GM18951 (cell line): Measurements from ENCODE around the gene ZNRF1.
"Not testable (repeated sequence)": the region's sequence is repeated elsewhere in the genome, so short reads cannot be mapped to it uniquely, and the experiment has no call there.

Source experiments
- POLR2A ChIP-seq: IDR thresholded peaks from 4 replicates; pipeline ENCODE4 v1.6.1; 2011; ENCODE audit warnings: mild to moderate bottlenecking; ENCODE audit not compliant: insufficient read length, insufficient read depth; ENCODE audit errors: extremely low read depth
- in situ Hi-C: fragments of 300-500 bp; cut with MboI; formaldehyde crosslinking; loops from one replicate; pipeline ENCODE4 v1.12.0; 2022; ENCODE audit warnings: low sequenced_read_pairs, mixed read lengths, inconsistent platforms; ENCODE audit not compliant: unreplicated experiment

ZNRF1 gene

GRCh38 chr16:75086688-75087374 is 88.0 kb downstream of the ZNRF1 start:
- in situ Hi-C loops, result no loop called here

GRCh38 chr16:75087375-75087979 is 88.7 kb downstream of the ZNRF1 start:
- in situ Hi-C loops, result no loop called here
- no peak for TF ChIP-seq POLR2A

More at GRCh38 chr16:75086688-75087374, 88.0 kb downstream of the ZNRF1 start:
- no peak for TF ChIP-seq POLR2A

- in situ Hi-C loops, result no loop called here
- no peak for TF ChIP-seq POLR2A
These were observed 89.4 kb downstream of the ZNRF1 start for GRCh38 chr16:75088216-75088615.

- TF ChIP-seq POLR2A, result no peak
- in situ Hi-C loops, result no loop called here
These were observed 90.1 kb downstream of the ZNRF1 start for GRCh38 chr16:75088934-75089333.

GRCh38 chr16:75089486-75090202 is 90.8 kb downstream of the ZNRF1 start:
- in situ Hi-C loops, result no loop called here
- no peak for TF ChIP-seq POLR2A

DNA sequence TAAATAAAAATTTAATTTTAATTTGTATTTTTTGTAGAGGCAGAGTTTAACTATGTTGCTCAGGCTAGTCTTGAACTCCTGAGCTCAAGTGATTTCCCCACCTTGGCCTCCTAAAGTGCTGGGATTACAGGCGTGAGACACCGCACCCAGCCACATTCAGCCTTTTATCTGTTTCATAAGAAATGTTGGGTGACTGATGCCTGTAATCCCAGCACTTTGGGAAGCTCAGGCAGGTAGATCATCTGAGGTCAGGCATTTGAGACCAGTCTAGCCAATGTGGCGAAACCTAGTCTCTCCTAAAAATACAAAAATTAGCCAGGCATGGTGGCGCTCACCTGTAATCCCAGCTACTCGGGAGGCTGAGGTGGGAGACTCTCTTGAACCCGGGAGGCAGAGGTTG is 92.1 kb downstream of the ZNRF1 start:
- in situ Hi-C loops, result not testable (repeated sequence)

- in situ Hi-C loops, result not testable (repeated sequence)
These were observed 92.8 kb downstream of the ZNRF1 start for GRCh38 chr16:75091619-75092018.

DNA sequence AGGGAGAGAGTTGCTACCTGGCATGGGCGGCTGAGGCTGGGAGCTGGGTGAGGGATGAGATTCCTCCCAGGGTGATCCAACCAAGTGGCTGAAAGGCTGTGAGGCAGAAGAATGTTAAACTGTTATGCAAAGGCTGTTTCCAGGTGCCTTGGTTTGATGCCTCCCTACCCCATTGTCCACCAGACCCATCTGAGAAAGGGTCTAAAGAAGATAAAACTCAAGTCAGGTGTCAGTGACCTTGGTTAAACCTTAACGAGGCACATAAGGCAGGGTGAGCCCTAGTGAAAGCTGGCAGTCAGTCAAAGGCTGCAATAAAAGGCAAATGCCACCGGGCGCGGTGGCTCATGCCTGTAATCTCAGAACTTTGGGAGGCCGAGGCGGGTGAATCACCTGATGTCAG is 94.0 kb downstream of the ZNRF1 start:
- in situ Hi-C loops, result no loop called here
- no peak for TF ChIP-seq POLR2A

- TF ChIP-seq POLR2A, result no peak
- in situ Hi-C loops, result no loop called here
These were observed 95.0 kb downstream of the ZNRF1 start for GRCh38 chr16:75093598-75094540.

- in situ Hi-C loops, result no loop called here
- TF ChIP-seq POLR2A, result no peak
These were observed 96.4 kb downstream of the ZNRF1 start for GRCh38 chr16:75095204-75095621.

GRCh38 chr16:75096656-75097055 is 97.8 kb downstream of the ZNRF1 start:
- TF ChIP-seq POLR2A, result no peak
- in situ Hi-C loops, result no loop called here

DNA sequence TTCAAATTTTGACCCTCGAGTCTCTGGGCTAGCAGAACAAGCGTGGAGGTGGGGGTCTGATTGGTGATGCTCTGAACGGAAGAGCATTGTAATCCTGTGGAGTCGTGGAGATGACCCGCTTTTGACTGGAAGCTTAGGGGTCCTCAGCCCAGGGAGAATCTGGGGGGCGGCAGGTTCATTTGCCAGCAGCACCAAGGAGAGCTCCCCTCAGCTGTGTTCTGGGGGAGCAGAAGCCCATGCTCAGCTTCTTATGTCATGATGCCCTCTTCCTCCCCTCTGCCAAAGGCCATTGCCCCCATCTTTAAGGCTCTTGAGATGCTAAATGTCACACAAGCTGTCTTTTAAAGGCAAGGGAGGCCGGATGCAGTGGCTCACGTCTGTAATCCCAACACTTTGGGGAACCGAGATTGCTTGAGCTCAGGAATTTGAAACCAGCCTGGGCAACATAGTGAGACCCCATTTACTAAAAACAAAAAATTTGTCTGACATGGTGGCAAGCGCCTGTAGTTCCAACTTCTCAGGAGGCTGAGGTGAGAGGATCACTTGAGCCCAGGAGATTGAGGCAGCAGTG is 98.5 kb downstream of the ZNRF1 start:
- in situ Hi-C loops, result no loop called here
- no peak for TF ChIP-seq POLR2A
